IPS-NIHi7 (cell line): ENCODE results near the gene PTPN14.
A peak's percentile ranks its signal among the peaks of the same experiment; 100 is the strongest.

ENCODE experiments used
- DNase-seq: peaks from one replicate; pipeline ENCODE4 v3.0.0; 2012; ENCODE audit warnings: mixed read lengths; ENCODE audit errors: extremely low spot score

PTPN14 gene

GRCh38 chr1:214568328-214568727 lies 16.9 kb upstream of the PTPN14 start:
- DNase-seq = no peak

- DNase-seq = no peak
Observed at GRCh38 chr1:214567481-214567980, 16.1 kb upstream of the PTPN14 start.

DNA sequence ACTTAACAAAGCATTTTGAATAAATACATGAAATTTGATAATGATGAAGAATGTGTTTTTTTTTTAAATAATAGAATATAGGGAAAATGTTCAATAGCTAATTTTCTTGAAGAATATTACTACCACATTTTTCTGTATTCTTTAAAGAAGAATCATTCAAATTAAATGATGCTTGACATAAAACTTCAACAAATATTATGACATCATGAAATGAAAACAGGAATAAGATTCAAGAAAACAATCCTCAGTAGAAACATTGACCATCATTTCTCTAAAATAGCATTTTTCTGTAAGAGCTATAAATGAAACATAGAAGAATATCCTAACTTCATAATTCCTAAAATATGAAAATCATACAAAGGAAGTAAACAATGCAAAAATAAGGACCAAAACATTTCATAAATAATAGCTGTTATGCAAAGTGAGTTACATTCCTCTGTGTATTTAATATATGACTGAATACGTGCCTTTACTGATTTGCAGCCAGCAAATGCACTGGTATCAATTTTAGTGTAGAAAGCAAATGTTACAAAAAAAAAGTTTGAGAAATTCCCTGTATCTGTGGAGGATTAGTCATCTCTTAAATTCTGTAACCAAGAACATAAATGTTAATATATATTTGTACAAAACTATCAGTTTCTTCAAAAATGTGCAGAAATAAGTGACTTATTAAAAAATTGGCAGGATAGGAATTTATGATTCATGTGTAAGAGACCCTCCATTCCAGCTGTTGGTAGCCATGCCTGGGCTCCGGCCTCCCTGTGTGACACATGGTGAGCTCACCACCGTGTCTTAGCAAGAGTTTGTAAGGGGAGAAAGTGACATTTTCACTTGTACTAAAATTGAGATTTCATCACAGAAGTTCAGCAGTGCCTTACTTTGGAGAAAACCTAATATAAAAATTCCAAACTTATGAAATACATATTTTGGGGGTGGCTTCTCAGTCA lies 15.0 kb upstream of the PTPN14 start:
- DNase-seq = no peak

GRCh38 chr1:214565310-214565709 lies 13.9 kb upstream of the PTPN14 start:
- no peak for DNase-seq

- DNase-seq = no peak
Observed at GRCh38 chr1:214563881-214564280, 12.5 kb upstream of the PTPN14 start.

- no peak for DNase-seq
Observed at GRCh38 chr1:214557952-214558735, 6.7 kb upstream of the PTPN14 start.

DNA sequence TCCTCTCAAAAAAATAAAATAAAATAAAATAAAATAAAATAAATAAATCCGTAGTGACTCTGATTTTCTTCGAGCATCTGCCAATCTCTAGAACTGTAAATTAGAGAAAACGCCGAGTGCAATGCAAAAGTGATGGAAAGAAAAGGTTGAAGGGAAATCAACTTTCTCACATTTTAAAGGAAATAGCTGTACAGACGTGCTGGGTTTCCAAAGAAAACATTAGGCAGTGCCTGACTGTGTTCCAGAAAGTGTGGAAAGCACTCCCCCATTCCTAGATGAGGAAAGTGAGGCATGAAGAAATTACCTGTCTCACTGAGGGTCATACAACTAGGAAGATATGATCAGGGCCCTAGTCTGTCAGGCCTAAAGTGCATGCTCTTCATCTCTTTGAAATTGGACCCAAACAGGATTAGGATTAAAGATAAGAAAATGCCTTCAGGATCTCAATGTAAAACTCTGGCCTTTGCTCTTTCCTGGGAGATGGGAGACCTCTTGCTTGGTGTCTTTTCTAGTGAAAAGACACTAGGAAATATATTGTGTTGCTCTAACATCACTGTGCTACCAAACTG lies 1.8 kb upstream of the PTPN14 start:
- DNase-seq = no peak

DNA sequence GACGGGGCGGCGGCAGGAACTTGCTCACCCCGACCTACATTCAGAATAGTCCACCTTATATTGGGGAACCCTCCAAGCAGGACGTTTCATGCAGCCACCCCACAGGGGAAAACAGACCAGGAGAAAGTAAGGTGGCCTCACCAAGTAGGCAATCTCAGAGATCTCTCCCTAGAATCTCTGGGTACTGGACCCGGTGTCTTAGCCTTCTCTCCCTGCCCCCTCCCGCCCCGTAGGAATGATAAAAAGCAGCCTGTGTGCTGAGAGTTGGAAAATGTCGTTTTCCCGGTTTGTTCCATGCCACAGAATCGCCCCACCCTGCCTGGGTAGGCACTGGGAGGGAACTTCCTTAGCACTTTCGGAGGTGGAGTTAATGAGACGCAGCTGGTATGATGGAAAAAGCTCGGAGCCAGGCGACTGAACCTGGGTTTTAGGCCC lies 789 bp upstream of the PTPN14 start:
- DNase-seq = peak; percentile 79

- peak; percentile 32 for DNase-seq
Observed at GRCh38 chr1:214550857-214551435, 456 bp downstream of the PTPN14 start.

DNA sequence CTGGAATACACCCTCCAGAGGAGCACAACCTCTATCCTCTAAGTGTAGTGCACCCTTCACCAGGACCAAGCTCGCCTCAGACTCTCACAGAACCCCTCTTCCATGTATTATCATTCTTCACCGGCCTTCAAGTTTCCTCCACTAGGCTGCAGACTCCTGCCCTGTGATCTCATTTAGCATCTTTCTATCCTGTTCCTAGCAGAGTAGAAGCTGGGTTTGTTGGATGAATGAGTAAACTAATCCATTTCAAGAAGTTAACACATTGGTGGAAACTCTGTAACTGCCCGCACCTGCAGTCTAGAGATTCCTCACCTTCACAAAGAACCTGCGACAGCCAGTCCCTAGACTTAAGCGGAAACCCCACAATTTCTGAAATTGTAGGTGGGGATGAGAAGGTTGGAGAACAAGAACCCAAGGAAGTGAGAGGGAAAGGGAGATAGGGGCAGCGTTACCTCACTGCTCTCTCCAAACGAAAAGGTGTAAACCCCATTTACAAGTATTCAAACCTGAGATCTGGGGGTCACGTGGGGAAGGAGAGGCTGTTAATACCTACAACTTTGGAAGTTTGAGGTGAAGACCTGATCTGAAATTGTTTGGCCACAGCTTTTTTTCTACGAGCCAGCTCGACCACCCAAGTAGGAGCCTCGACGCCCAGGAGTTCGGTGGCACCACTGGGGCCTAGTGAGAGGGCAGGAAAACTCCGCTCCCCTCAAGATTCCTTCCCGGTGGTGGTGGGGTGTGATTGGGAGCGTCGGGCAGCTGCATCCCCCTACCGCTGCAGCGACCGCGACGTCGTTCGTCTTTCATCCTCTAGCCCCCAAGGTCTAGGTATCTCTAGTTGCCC lies 1.2 kb downstream of the PTPN14 start:
- no peak for DNase-seq

- DNase-seq = no peak
Observed at GRCh38 chr1:214549604-214550003, 1.8 kb downstream of the PTPN14 start.

- DNase-seq = no peak
Observed at GRCh38 chr1:214548988-214549387, 2.4 kb downstream of the PTPN14 start.

- DNase-seq = no peak
Observed at GRCh38 chr1:214548271-214548670, 3.1 kb downstream of the PTPN14 start.

GRCh38 chr1:214547747-214548146 lies 3.7 kb downstream of the PTPN14 start:
- no peak for DNase-seq

GRCh38 chr1:214546886-214547641 lies 4.3 kb downstream of the PTPN14 start:
- no peak for DNase-seq

GRCh38 chr1:214546084-214546483 lies 5.3 kb downstream of the PTPN14 start:
- DNase-seq = no peak

GRCh38 chr1:214545293-214545692 lies 6.1 kb downstream of the PTPN14 start:
- no peak for DNase-seq

GRCh38 chr1:214544791-214545190 lies 6.6 kb downstream of the PTPN14 start:
- DNase-seq = no peak

DNA sequence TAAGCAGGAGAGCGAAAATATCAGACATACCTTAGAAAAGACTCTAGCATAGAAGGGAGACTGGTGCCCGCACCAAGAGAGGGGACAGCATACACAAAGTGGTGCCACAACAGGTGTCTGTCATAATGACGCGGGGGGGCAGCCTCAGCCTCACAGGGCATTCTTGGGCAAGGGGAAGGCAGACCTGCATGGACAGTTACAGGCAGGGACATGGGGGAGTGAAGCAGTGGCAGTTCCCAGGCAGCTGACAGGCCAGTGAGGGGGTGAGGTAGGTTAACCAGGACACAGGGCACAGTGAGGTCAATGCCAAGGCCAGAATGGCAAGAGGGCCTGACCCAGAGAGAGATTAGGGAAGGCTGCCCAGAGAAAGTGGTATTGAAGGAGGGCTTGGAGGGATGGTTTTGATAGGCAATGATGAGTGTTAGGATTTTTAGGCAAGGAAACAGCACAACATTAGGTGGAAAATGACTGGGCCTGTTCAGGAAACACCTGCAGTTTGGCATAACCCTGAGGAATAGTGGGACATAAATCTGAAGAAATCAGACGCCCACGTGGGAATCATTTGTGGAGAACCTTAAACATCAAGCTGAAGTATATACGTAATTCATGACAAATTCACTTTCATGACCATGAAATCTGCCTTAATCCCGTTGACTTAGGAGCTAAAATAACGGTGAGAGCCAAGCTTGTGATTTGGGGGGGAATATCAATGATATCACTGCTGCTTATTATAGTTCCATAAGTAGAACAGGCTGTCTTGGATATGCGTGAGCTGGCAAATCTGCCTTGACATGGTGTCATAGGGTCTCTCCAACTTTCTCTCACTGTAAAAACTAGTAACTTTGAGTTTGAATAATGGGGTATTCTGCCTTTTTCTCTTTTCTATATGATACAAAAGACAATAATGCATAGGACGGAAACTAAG lies 8.9 kb downstream of the PTPN14 start:
- no peak for DNase-seq
